Vagina (tissue), 2 donors: ENCODE results near the gene ZNF358.

Source experiments
- CTCF ChIP-seq, 3 experiments: fragments of 450-650 bp in 2 of 3; fragments of 200-600 bp in 1 of 3; sonication (generic) in 1 of 3; IDR thresholded peaks; one replicate each; pipeline ENCODE4 v1.5.1; 2017 to 2019; ENCODE audit warnings: antibody characterized with exemption in 3 of 3, mild to moderate bottlenecking in 2 of 3, moderate library complexity in 2 of 3
- POLR2A ChIP-seq, 2 donors: fragments of 450-650 bp; IDR thresholded peaks; one replicate each; pipeline ENCODE4 v1.6.1; 2017; ENCODE audit warnings: antibody characterized with exemption in 2 of 2, mild to moderate bottlenecking in 2 of 2, moderate library complexity in 2 of 2
- POLR2AphosphoS5 ChIP-seq, 2 donors: sonication (generic); formaldehyde crosslinking; IDR thresholded peaks; one replicate each; pipeline ENCODE4 v1.9.0; 2017; ENCODE audit warnings: antibody characterized with exemption in 2 of 2, mild to moderate bottlenecking in 2 of 2, low read depth in 1 of 2; ENCODE audit not compliant: insufficient read depth in 1 of 2

DNA sequence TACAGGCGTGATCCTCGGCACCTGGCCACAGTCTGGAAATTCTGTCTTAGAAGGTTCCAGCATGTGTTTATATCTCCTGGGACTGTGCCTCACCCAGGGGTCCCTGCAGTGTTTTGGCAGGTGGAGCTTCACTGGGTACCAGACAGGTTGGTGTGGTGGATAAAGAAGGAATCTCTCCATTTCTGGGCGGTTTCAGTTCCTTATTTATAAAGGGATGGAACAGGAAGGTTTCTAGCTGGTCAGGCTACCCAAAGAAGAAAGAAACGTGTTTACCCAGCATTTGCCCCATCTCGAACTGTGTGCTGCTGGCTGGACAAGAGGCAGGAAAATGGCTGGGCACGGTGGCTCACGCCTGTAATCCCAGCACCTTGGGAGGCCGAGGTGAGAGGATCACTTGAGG lies 29.4 kb downstream of the ZNF358 start:
- no peak for TF ChIP-seq CTCF (IDR thresholded peaks at IDR 0.05)
- TF ChIP-seq POLR2A (IDR thresholded peaks at IDR 0.05) = no peak
- no peak for TF ChIP-seq POLR2AphosphoS5 (IDR thresholded peaks at IDR 0.05; ENCODE audit: insufficient read depth in 1 of 2, low read depth in 1 of 2)
